Natural killer cell (primary cell): Measurements from ENCODE around the gene MEI4. TPM values are rescaled to one million over a fixed set of nuclear protein-coding genes. Genes with fewer than 3 reads are reported as not detected.

Experiments
- ATAC-seq, 3 donors: fragments of 150-1000 bp in 2 of 3; fragments of 200-7000 bp in 1 of 3; cut with Tn5 transposase; 1 replicate in 1 of 3; 2 replicates in 2 of 3; pipeline ENCODE4 v1.10.0; 2021; ENCODE audit warnings: mild to moderate bottlenecking in 2 of 3, moderate library complexity in 2 of 3
- DNase-seq, 2 donors: peaks; one replicate each; pipeline versions ENCODE4 v3.0.0 to v3.0.0-alpha.2; 2013 to 2021; ENCODE audit warnings: mixed read lengths in 1 of 2
- H3K27ac ChIP-seq: one replicate; pipeline ENCODE4 v1.5.1; 2013; ENCODE audit warnings: mild to moderate bottlenecking, low read length
- H3K27me3 ChIP-seq: one replicate; pipeline ENCODE4 v1.6.1; 2013; ENCODE audit warnings: low read length; ENCODE audit not compliant: control insufficient read depth, insufficient read depth
- H3K36me3 ChIP-seq: one replicate; pipeline ENCODE4 v1.6.1; 2013; ENCODE audit warnings: low read length; ENCODE audit not compliant: control insufficient read depth, insufficient read depth
- H3K4me1 ChIP-seq: one replicate; pipeline ENCODE4 v1.6.1; 2013; ENCODE audit warnings: low read length; ENCODE audit not compliant: control insufficient read depth, insufficient read depth
- H3K4me3 ChIP-seq: one replicate; pipeline ENCODE4 v1.5.1; 2013; ENCODE audit warnings: low read length
- H3K9me3 ChIP-seq: one replicate; pipeline ENCODE4 v1.6.1; 2013; ENCODE audit warnings: low read length; ENCODE audit not compliant: control insufficient read depth, insufficient read depth
- H3K27ac Mint-ChIP-seq, 2 donors: one replicate each; pipeline ENCODE4 v1.8.0; 2022; ENCODE audit warnings: mild to moderate bottlenecking in 2 of 2, mixed read lengths in 2 of 2, moderate library complexity in 1 of 2
- H3K27me3 Mint-ChIP-seq, 2 donors: one replicate each; pipeline ENCODE4 v1.8.0; 2022; ENCODE audit warnings: low read depth in 2 of 2, mixed read lengths in 2 of 2
- H3K36me3 Mint-ChIP-seq: one replicate; pipeline ENCODE4 v1.8.0; 2022; ENCODE audit warnings: mixed read lengths
- H3K4me1 Mint-ChIP-seq, 2 donors: one replicate each; pipeline ENCODE4 v1.8.0; 2022; ENCODE audit warnings: mixed read lengths in 2 of 2
- H3K4me3 Mint-ChIP-seq: one replicate; pipeline ENCODE4 v1.8.0; 2022; ENCODE audit warnings: mild to moderate bottlenecking, moderate library complexity, mixed read lengths
- H3K9me3 Mint-ChIP-seq, 2 donors: one replicate each; pipeline ENCODE4 v1.8.0; 2022; ENCODE audit warnings: mixed read lengths in 2 of 2
- CTCF ChIP-seq: fragments of 200-600 bp; IDR thresholded peaks from one replicate; pipeline ENCODE4 v1.8.0; 2022; ENCODE audit warnings: antibody characterized with exemption
- WGBS: methylation state at CpG from one replicate; pipeline ENCODE4 v1.1.7; 2013; ENCODE audit warnings: missing lambda C conversion rate; ENCODE audit not compliant: insufficient coverage; 5-methylcytosine and 5-hydroxymethylcytosine counted together
- intact Hi-C: fragments of 100-400 bp; cut with micrococcal nuclease; formaldehyde crosslinking; loops from one replicate; pipeline ENCODE4 v1.14.2; 2022
- total RNA-seq, 4 donors: library from RNA; stranded (reverse); fragments of 120-200 nt in 1 of 4; gene quantifications; one replicate each; pipeline versions ENCODE4 v1.2.3 to v1.2.4, GENCODE V29; 2013 to 2022

MEI4 gene
- total RNA-seq, result not detected
- not detected for total RNA-seq (2013)

GRCh38 chr6:77652739-77653138 lies at the start of gene MEI4:
Gene MEI4 (plus strand): TSS chr6:77653039. CDS start chr6:77690672, 37,633 bp downstream.
- H3K4me3 Mint-ChIP-seq, result no peak within 1 kb of the TSS
- intact Hi-C loops, result no loop called here
- Histone ChIP-seq H3K27ac (no peak within 1 kb of the TSS), H3K9me3 (no peaks in the 10 kb centered on the region), H3K36me3 (no peaks in the 10 kb centered on the region), H3K4me1 (no peaks in the 10 kb centered on the region), H3K27me3 (no peaks in the 10 kb centered on the region), H3K4me3 (no peak within 1 kb of the TSS)
- no peak for DNase-seq
- H3K36me3 Mint-ChIP-seq, result peaks cover 6% of the 10 kb centered on the region
- no peak for TF ChIP-seq CTCF
- H3K27ac Mint-ChIP-seq, result no peak within 1 kb of the TSS
- H3K4me1 Mint-ChIP-seq, result no peaks in the 10 kb centered on the region
- WGBS, result 60% methylated on average over 1 of the region's 2 CpGs
- no peaks in the 10 kb centered on the region for H3K27me3 Mint-ChIP-seq
- peaks cover 13 to 17% of the 10 kb centered on the region in 2 donors for H3K9me3 Mint-ChIP-seq
- no peak for ATAC-seq

- no peaks in the 10 kb centered on the region for H3K27me3 ChIP-seq
- ATAC-seq (no peak), DNase-seq (no peak)
- Mint-ChIP-seq H3K9me3 (peaks cover 15 to 26% of the 10 kb centered on the region in 2 donors), H3K36me3 (no peaks in the 10 kb centered on the region), H3K27ac (no peak overlapping the region), H3K4me1 (no peaks in the 10 kb centered on the region), H3K4me3 (no peak overlapping the region), H3K27me3 (no peaks in the 10 kb centered on the region)
- H3K4me1 ChIP-seq, result no peaks in the 10 kb centered on the region
- H3K9me3 ChIP-seq, result no peaks in the 10 kb centered on the region
- 79% methylated on average over 3 of the region's 4 CpGs for WGBS
- intact Hi-C loops, result no loop called here
- no peak overlapping the region for H3K4me3 ChIP-seq
- no peaks in the 10 kb centered on the region for H3K36me3 ChIP-seq
- TF ChIP-seq CTCF, result no peak
- H3K27ac ChIP-seq, result no peak overlapping the region
Observed at GRCh38 chr6:77604476-77604875, 48.4 kb upstream of the MEI4 start.

GRCh38 chr6:77607004-77607403 lies 45.8 kb upstream of the MEI4 start:
- Mint-ChIP-seq H3K36me3 (no peaks in the 10 kb centered on the region), H3K4me3 (no peak overlapping the region), H3K4me1 (no peaks in the 10 kb centered on the region), H3K27me3 (no peaks in the 10 kb centered on the region), H3K27ac (no peak overlapping the region), H3K9me3 (peaks cover 11 to 22% of the 10 kb centered on the region in 2 donors)
- H3K36me3 ChIP-seq, result no peaks in the 10 kb centered on the region
- H3K27ac ChIP-seq, result no peak overlapping the region
- WGBS, result 88% methylated on average over 5 of the region's 5 CpGs
- H3K4me1 ChIP-seq, result no peaks in the 10 kb centered on the region
- DNase-seq (no peak), ATAC-seq (no peak)
- H3K27me3 ChIP-seq, result no peaks in the 10 kb centered on the region
- no peak overlapping the region for H3K4me3 ChIP-seq
- no peak for TF ChIP-seq CTCF
- H3K9me3 ChIP-seq, result no peaks in the 10 kb centered on the region
- intact Hi-C loops, result no loop called here

GRCh38 chr6:77609106-77609505 lies 43.7 kb upstream of the MEI4 start:
- no peak for ATAC-seq
- H3K27ac Mint-ChIP-seq, result no peak overlapping the region
- H3K4me3 Mint-ChIP-seq, result no peak overlapping the region
- Histone ChIP-seq H3K4me3 (no peak overlapping the region), H3K9me3 (no peaks in the 10 kb centered on the region), H3K27me3 (no peaks in the 10 kb centered on the region), H3K4me1 (no peaks in the 10 kb centered on the region), H3K27ac (no peak overlapping the region), H3K36me3 (no peaks in the 10 kb centered on the region)
- no peaks in the 10 kb centered on the region for H3K4me1 Mint-ChIP-seq
- no peaks in the 10 kb centered on the region for H3K27me3 Mint-ChIP-seq
- WGBS, result no CpG with 5 or more reads among the region's 1 CpG
- no peak for TF ChIP-seq CTCF
- H3K9me3 Mint-ChIP-seq, result peaks cover 13 to 26% of the 10 kb centered on the region in 2 donors
- no peak for DNase-seq
- intact Hi-C loops, result no loop called here
- no peaks in the 10 kb centered on the region for H3K36me3 Mint-ChIP-seq
